IMR-90 (cell line): ENCODE results near the gene ADAMTS14.

Experiments used
- POLR2A ChIP-seq: IDR thresholded peaks from 2 replicates; pipeline ENCODE4 v1.6.1; 2012; ENCODE audit warnings: mild to moderate bottlenecking, low read depth, low read length
- SMC3 ChIP-seq: fragments of 150-350 bp; IDR thresholded peaks from 2 replicates; pipeline ENCODE4 v1.6.1; 2016; ENCODE audit warnings: low read depth, mild to moderate bottlenecking, antibody characterized with exemption, low read length, moderate library complexity
- TF ChIP-seq, protein P1 (sequence below): conservative IDR thresholded peaks from 2 replicates; pipeline ENCODE4 v1.5.1; 2012; ENCODE audit warnings: mild to moderate bottlenecking, low read depth, low read length, improper control_type of control experiment

DNA sequence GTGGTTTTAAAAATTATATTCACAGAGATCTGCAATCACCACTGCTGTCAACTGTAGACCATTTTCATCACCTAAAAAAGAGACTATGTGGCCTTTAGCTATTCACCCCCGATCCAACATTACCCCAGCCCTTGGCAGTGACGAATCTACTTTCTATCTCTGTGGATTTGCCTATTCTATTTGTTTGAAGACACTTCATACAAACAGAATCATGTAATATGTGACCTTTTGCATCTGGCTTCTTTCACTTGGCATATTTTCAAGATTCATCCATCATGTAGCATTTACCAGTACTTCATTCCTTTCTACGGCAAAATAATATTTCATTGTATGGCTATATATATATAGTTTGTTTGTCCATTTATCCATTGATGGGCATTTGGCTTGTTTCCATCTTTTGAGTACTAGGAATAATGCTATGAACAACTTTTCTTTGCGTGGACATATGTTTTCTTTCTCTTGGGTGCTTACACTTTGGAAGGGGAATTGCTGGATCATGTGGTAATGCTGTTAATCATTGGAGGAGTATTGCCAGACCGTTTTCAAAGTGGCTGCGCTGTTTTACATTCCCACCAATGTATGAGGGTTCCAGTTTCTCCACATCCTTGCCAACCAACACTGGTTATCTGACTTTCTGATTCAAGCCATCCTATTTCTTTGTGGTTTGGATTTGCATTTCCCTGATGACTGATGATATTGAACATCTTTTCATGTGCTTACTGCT is 22.3 kb downstream of the ADAMTS14 start:
- no peak for TF ChIP-seq POLR2A
- TF ChIP-seq, protein P1, sequence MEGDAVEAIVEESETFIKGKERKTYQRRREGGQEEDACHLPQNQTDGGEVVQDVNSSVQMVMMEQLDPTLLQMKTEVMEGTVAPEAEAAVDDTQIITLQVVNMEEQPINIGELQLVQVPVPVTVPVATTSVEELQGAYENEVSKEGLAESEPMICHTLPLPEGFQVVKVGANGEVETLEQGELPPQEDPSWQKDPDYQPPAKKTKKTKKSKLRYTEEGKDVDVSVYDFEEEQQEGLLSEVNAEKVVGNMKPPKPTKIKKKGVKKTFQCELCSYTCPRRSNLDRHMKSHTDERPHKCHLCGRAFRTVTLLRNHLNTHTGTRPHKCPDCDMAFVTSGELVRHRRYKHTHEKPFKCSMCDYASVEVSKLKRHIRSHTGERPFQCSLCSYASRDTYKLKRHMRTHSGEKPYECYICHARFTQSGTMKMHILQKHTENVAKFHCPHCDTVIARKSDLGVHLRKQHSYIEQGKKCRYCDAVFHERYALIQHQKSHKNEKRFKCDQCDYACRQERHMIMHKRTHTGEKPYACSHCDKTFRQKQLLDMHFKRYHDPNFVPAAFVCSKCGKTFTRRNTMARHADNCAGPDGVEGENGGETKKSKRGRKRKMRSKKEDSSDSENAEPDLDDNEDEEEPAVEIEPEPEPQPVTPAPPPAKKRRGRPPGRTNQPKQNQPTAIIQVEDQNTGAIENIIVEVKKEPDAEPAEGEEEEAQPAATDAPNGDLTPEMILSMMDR: no peak
- no peak for TF ChIP-seq SMC3
